ENCODE measurements around the gene EXOC4. TPM values are rescaled to one million over a fixed set of nuclear protein-coding genes. Genes with fewer than 3 reads are reported as not detected.
"Not testable (repeated sequence)": the region's sequence is repeated elsewhere in the genome, so short reads cannot be mapped to it uniquely, and the experiment has no call there.

EXOC4 gene
- total and polyA plus RNA-seq, 2 of the 13 experiments (the other 11 are each of a cell fraction or from before 2014, with no cell fraction given) = 22.5 to 39.0 TPM

DNA sequence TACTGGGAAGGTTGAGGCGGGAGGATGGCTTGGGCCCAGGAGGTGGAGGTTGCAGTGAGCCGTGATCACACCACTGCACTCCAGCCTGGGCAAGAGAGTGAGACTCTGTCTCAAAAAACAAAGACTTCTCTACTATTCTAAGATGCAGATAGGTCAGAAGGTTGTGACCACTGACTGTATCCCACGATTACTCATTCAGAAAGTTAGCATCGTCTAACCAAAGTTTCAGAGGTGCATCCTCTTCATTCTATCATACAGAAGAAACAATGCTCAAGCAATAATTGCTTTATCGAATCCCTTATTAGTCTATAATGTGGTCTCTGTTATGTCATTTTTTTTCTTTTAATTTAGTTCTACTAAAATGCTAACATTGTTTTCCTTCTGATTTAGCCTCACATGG, 525.6 kb downstream of the EXOC4 start:
- BruUV-seq (replicated peaks) = no TSS peak

DNA sequence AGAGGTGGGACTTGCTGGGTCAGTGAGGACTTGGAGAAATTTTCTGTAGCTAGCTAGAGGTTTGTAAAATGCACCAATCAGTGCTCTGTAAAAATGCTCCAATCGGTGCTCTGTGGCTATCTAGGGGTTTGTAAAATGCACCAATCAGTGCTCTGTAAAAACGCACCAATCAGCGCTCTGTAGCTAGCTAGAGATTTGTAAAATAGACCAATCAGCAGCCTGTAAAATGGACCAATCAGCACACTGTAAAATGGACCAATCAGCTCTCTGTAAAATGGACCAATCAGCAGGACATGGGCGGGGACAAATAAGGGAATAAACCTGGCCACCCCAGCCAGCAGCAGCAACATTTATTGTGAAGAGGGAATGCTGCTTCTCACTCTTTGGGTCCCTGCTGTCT, 526.7 kb downstream of the EXOC4 start:
- H4K20me1 ChIP-seq (ENCODE audit: insufficient read depth, low read length); ATAC-seq; CTCF ChIA-PET (ENCODE audit: low intra/inter-chr PET ratio, low total read pairs); BruUV-seq (replicated peaks); intact Hi-C loops (cut with micrococcal nuclease; ENCODE audit: unreplicated experiment); H2AFZ ChIP-seq (ENCODE audit: low read length); POLR2A ChIA-PET; H3K79me2 ChIP-seq (ENCODE audit: insufficient read depth, low read length); H3K36me3 ChIP-seq (replicated peaks in 1 of 2; ENCODE audit: control insufficient read depth in 1 of 2, insufficient read depth in 2 of 2, low read length in 2 of 2); H3K9me3 ChIP-seq (ENCODE audit: low read length); H3K27me3 ChIP-seq (ENCODE audit: control insufficient read depth in 1 of 2, insufficient read depth in 2 of 2, low read length in 2 of 2); DNase-seq (ENCODE audit: low spot score); H3K4me3 ChIP-seq (replicated peaks in 1 of 3; ENCODE audit: insufficient read depth in 1 of 3, low read depth in 2 of 3, low read length in 3 of 3); in situ Hi-C loops (cut with HindIII; ENCODE audit: extremely low pct_ligation_motif_present, low pct_unique_long_range_greater_than_20kb); FAIRE-seq; H3K27ac ChIP-seq (ENCODE audit: extremely low read length, insufficient read depth, low read length); H3K9ac ChIP-seq (ENCODE audit: insufficient read depth, low read depth, low read length); H3K4me1 ChIP-seq (ENCODE audit: insufficient read depth, low read length); H3K4me2 ChIP-seq (ENCODE audit: low read depth, low read length): not testable (repeated sequence)
- 95% methylated on average over 4 of the region's 4 CpGs for WGBS (ENCODE audit: low lambda C conversion rate)

More for the DNA sequence above, 525.6 kb downstream of the EXOC4 start:
- ATAC-seq = no peak
- Histone ChIP-seq H3K4me1 (ENCODE audit: insufficient read depth, low read length) (no peaks in the 10 kb centered on the region), H3K9me3 (ENCODE audit: low read length) (no peaks in the 10 kb centered on the region), H3K27me3 (ENCODE audit: control insufficient read depth in 1 of 2, insufficient read depth in 2 of 2, low read length in 2 of 2) (no peaks in the 10 kb centered on the region), H4K20me1 (ENCODE audit: insufficient read depth, low read length) (no peaks in the 10 kb centered on the region), H3K4me3 (replicated peaks in 1 of 3; ENCODE audit: insufficient read depth in 1 of 3, low read depth in 2 of 3, low read length in 3 of 3) (no peak overlapping the region), H3K36me3 (replicated peaks in 1 of 2; ENCODE audit: control insufficient read depth in 1 of 2, insufficient read depth in 2 of 2, low read length in 2 of 2) (no peaks in the 10 kb centered on the region), H3K9ac (ENCODE audit: insufficient read depth, low read depth, low read length) (no peak overlapping the region), H2AFZ (ENCODE audit: low read length) (no peak overlapping the region), H3K27ac (ENCODE audit: extremely low read length, insufficient read depth, low read length) (no peak overlapping the region), H3K4me2 (ENCODE audit: low read depth, low read length) (no peak overlapping the region), H3K79me2 (ENCODE audit: insufficient read depth, low read length) (no peaks in the 10 kb centered on the region)
- no peak for DNase-seq (ENCODE audit: low spot score)
- FAIRE-seq = no peak
- ChIA-PET CTCF (ENCODE audit: low intra/inter-chr PET ratio, low total read pairs) (no interaction called here), POLR2A (no interaction called here)
- TF ChIP-seq ZSCAN25 (CRISPR knock-in tag; IDR thresholded peaks at IDR 0.05) (no peak), ZNF768 (CRISPR knock-in tag; IDR thresholded peaks at IDR 0.05) (no peak), TP53 (CRISPR knock-in tag; conservative IDR thresholded peaks at IDR 0.05) (no peak), TMF1 (CRISPR knock-in tag; IDR thresholded peaks at IDR 0.05; ENCODE audit: low read depth) (no peak), RFXANK (CRISPR knock-in tag; IDR thresholded peaks at IDR 0.05) (no peak)
- TF ChIP-seq, protein P1, sequence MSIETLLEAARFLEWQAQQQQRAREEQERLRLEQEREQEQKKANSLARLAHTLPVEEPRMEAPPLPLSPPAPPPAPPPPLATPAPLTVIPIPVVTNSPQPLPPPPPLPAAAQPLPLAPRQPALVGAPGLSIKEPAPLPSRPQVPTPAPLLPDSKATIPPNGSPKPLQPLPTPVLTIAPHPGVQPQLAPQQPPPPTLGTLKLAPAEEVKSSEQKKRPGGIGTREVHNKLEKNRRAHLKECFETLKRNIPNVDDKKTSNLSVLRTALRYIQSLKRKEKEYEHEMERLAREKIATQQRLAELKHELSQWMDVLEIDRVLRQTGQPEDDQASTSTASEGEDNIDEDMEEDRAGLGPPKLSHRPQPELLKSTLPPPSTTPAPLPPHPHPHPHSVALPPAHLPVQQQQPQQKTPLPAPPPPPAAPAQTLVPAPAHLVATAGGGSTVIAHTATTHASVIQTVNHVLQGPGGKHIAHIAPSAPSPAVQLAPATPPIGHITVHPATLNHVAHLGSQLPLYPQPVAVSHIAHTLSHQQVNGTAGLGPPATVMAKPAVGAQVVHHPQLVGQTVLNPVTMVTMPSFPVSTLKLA (IDR thresholded peaks at IDR 0.05) = no peak
- in situ Hi-C loops (cut with HindIII; ENCODE audit: extremely low pct_ligation_motif_present, low pct_unique_long_range_greater_than_20kb) (no loop called here), intact Hi-C loops (cut with micrococcal nuclease; ENCODE audit: unreplicated experiment) (no loop called here)
- WGBS (ENCODE audit: low lambda C conversion rate) = 94% methylated on average over 5 of the region's 5 CpGs

Measured in HepG2 (cell line).